ENCODE data around the gene ZNF280A. TPM values are rescaled to one million over a fixed set of nuclear protein-coding genes. Genes with fewer than 3 reads are reported as not detected.

The ZNF280A gene
- total and polyA plus RNA-seq, 2 donors (not counting 3 experiments of a cell fraction or from before 2014, with no cell fraction given): 0.15 TPM; not detected in 1

DNA sequence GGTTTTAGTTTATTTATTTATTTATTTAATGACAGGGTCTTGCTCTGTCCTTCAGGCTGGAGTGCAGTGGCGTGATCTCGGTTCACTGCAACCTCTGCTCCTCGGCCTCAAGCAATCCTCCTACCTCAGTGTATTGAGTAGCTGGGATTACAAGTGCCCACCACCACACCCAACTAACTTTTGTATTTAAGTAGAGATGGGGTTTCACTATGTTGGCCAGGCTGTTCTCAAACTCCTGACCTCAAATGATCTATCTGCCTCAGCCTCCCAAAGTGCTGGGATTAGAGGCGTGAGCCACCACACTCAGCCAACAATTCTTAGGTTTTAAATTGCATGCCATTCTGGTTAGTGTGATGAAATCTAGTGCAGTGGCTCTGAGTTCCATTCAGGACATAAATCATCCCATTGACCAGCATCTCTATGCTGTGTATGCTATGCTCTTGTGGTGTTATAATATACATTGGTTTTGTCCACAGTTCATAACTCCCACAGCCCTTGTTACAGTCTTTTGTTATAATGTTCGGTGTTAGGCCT lies 40.0 kb downstream of the ZNF280A start:
- H3K9me3 ChIP-seq (replicated peaks; ENCODE audit: control insufficient read depth, insufficient read depth, low read length): no peaks in the 10 kb centered on the region
- FAIRE-seq (no peak), DNase-seq (ENCODE audit: low read depth, low spot score) (no peak)
- no peaks in the 10 kb centered on the region for H3K9me1 ChIP-seq (replicated peaks; ENCODE audit: control insufficient read depth, extremely low read depth, insufficient read depth, low read length)
- intact Hi-C loops (cut with micrococcal nuclease) (no loop called here), dilution Hi-C loops (cut with MboI; ENCODE audit: extremely low pct_ligation_motif_present, low sequenced_read_pairs) (no loop called here)
- no peak overlapping the region for H3K27ac ChIP-seq (ENCODE audit: insufficient read depth, low read depth, low read length)
- no peak overlapping the region for H3K9ac ChIP-seq (replicated peaks; ENCODE audit: extremely low read depth, insufficient read depth, low read length)
- H2AFZ ChIP-seq (ENCODE audit: low read depth, low read length): no peak overlapping the region
- no peaks in the 10 kb centered on the region for H3K79me2 ChIP-seq (ENCODE audit: control insufficient read depth, insufficient read depth, low read length)
- ChIA-PET POLR2A (no interaction called here), CTCF (interaction anchor here (1.3 to 1.8 kb wide), 4 partner anchors 16 to 97 kb away, joined by 3 to 4 read pairs (median 4); partner anchors contain the start of gene ZNF280B)
- no TSS peak for BruUV-seq (replicated peaks)
- H3K4me1 ChIP-seq (ENCODE audit: control insufficient read depth, extremely low read depth, insufficient read depth, low read length): no peaks in the 10 kb centered on the region
- no peak overlapping the region for H3K4me2 ChIP-seq (ENCODE audit: insufficient read depth, low read length)
- TF ChIP-seq, protein P1, sequence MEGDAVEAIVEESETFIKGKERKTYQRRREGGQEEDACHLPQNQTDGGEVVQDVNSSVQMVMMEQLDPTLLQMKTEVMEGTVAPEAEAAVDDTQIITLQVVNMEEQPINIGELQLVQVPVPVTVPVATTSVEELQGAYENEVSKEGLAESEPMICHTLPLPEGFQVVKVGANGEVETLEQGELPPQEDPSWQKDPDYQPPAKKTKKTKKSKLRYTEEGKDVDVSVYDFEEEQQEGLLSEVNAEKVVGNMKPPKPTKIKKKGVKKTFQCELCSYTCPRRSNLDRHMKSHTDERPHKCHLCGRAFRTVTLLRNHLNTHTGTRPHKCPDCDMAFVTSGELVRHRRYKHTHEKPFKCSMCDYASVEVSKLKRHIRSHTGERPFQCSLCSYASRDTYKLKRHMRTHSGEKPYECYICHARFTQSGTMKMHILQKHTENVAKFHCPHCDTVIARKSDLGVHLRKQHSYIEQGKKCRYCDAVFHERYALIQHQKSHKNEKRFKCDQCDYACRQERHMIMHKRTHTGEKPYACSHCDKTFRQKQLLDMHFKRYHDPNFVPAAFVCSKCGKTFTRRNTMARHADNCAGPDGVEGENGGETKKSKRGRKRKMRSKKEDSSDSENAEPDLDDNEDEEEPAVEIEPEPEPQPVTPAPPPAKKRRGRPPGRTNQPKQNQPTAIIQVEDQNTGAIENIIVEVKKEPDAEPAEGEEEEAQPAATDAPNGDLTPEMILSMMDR (IDR thresholded peaks at IDR 0.05; ENCODE audit: extremely low read depth in 1 of 2, insufficient read depth in 1 of 2, low read depth in 1 of 2, low read length in 2 of 2): no peak
- TF ChIP-seq POLR2AphosphoS5 (IDR thresholded peaks at IDR 0.05; ENCODE audit: insufficient read depth, low read depth, low read length): no peak
- TF ChIP-seq MYC (IDR thresholded peaks at IDR 0.05; ENCODE audit: low read depth, low read length): no peak
- no peak for TF ChIP-seq FOS (IDR thresholded peaks at IDR 0.05; ENCODE audit: borderline replicate concordance, insufficient read depth, low read length)
- TF ChIP-seq, protein P2, sequence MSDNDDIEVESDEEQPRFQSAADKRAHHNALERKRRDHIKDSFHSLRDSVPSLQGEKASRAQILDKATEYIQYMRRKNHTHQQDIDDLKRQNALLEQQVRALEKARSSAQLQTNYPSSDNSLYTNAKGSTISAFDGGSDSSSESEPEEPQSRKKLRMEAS (IDR thresholded peaks at IDR 0.05; ENCODE audit: insufficient read depth, insufficient read length): no peak
- no peak for TF ChIP-seq EZH2 (IDR thresholded peaks at IDR 0.05; ENCODE audit: borderline replicate concordance, low read depth, low read length, severe bottlenecking)
- no peak for TF ChIP-seq POLR2A (IDR thresholded peaks at IDR 0.05; ENCODE audit: low read depth, low read length)
- no peak for TF ChIP-seq GATA2 (IDR thresholded peaks at IDR 0.05; ENCODE audit: insufficient read depth, insufficient read length, low read depth, low read length)
- no peak for TF ChIP-seq JUN (IDR thresholded peaks at IDR 0.05; ENCODE audit: borderline replicate concordance, insufficient read depth, insufficient read length, low read depth)
- H3K27me3 ChIP-seq (ENCODE audit: control insufficient read depth in 2 of 2, insufficient read depth in 2 of 2, low read length in 2 of 2): no peaks in the 10 kb centered on the region
- H3K36me3 ChIP-seq (ENCODE audit: control insufficient read depth in 2 of 2, extremely low read depth in 1 of 2, insufficient read depth in 2 of 2, low read length in 2 of 2): no peaks in the 10 kb centered on the region
- H3K4me3 ChIP-seq (replicated peaks in 1 of 3; ENCODE audit: insufficient read depth in 1 of 3, low read depth in 1 of 3, low read length in 3 of 3): no peak overlapping the region
- H4K20me1 ChIP-seq (replicated peaks; ENCODE audit: control insufficient read depth, extremely low read depth, insufficient read depth, low read length): no peaks in the 10 kb centered on the region
